HG03442 (cell line): ENCODE results near the gene NUDT3.
"Not testable (repeated sequence)": the region's sequence is repeated elsewhere in the genome, so short reads cannot be mapped to it uniquely, and the experiment has no call there.

Experiments
- ATAC-seq: cut with Tn5 transposase; IDR thresholded peaks from one replicate; pipeline ENCODE4 v1.9.1; 2021; ENCODE audit warnings: mild to moderate bottlenecking, moderate library complexity; ENCODE audit not compliant: unreplicated experiment

The NUDT3 gene

DNA sequence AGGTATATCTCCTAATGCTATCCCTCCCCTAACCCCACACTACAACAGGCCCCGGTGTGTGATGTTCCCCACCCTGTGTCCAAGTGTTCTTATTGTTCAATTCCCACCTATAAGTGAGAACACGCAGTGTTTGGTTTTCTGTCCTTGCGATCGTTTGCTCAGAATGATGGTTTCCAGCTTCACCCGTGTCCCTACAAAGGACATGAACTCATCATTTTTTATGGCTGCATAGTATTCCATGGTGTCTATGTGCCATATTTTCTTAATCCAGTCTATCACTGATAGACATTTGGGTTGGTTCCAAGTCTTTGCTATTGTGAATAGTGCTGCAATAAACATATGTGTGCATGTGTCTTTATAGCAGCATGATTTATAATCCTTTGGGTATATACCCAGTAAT lies 20.6 kb downstream of the NUDT3 start:
- not testable (repeated sequence) for ATAC-seq

DNA sequence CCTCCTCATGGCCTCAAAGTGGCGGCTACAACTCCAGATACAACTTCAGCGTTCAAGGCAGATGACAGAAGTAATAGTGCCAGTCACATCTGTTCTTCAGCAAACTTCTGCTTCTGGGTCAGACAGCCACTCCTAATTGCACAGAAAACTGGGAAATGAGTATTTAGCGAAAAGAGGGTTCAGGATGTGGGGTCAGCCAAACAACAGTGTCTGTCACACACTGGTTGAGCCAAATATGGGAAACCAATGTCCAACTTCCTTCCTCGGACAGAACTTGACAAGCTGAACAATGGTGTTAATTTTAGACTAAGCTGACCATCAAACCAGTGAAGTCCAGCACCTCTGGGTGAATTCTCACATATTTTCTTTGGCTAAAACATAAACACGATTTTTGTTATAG lies 22.1 kb downstream of the NUDT3 start:
- no peak for ATAC-seq

GRCh38 chr6:34369385-34369784 lies 23.1 kb downstream of the NUDT3 start:
- ATAC-seq = no peak

- no peak for ATAC-seq
These were observed 25.9 kb downstream of the NUDT3 start for GRCh38 chr6:34366639-34366921.

DNA sequence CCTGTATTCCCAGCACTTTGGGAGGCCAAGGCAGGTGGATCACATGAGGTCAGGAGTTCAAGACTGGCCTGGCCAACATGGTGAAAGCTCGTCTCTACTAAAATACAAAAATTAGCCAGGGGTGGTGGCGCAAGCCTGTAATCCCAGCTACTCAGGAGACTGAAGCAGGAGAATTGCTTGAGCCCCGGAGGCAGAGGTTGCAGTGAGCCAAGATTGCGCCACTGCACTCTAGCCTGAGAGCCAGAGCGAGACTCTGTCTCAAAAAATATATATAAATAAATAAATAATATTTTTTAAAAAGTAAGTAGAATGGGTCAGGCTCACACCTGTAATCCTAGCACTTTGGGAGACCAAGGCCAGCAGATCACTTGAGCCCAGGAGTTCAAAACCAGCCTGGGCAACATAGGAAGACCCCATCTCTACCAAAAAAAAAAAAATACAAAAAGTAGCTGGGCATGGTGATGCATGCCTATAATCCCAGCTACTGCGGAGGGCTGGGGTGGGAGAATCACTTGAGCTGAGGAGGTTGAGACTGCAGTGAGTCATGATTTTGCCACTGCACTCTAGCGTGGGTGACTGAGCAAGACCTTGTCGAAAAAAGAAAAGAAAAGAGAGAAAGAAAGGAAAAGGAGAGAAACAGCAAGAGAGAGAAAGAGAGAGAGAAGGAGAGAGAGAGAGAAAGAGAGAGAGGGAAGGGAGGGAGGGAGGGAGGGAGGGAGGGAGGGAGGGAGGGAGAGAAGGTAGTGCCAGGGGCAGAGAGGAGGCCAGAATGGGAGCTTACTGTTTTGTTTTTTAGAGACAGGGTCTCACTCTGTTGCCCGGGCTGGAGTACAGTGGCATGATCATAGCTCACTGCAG lies 26.5 kb downstream of the NUDT3 start:
- ATAC-seq = not testable (repeated sequence)

GRCh38 chr6:34363681-34364075 lies 28.8 kb downstream of the NUDT3 start:
- not testable (repeated sequence) for ATAC-seq

DNA sequence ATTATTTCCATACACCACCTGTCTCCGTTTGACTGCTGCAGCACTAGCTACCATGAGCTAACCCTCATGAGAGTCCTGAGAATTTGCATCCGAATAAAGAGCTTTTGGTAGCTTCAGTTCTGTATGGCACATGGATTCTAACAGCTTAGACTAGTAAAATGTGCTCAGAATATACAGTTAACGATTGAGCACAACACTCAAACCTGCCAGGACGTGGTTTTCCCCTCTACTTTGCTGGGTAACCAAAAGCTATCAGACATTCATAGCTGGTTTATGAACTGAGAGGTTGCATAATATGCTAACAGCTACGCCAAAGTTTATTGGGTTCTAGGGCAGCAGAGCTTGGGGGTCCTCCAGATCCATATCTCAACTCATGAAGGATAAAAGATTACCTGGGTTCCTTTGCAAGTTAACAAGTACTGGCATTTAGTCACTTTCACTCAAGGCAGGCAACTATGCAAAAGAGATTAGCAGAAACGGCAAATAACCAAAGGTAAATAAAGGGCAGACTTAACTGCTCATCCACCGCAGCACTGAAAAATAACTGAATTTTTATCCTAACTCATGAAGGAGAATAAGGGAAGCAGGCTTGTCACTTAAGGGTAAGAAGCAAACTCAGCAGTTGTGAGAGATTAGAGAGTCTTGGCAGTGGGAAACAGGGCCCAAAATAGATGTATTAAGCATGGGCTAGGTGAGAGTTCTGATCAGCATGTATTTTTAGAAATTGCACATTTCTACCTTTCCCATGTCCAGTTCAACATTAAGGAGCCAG lies 29.4 kb downstream of the NUDT3 start:
- ATAC-seq = no peak

DNA sequence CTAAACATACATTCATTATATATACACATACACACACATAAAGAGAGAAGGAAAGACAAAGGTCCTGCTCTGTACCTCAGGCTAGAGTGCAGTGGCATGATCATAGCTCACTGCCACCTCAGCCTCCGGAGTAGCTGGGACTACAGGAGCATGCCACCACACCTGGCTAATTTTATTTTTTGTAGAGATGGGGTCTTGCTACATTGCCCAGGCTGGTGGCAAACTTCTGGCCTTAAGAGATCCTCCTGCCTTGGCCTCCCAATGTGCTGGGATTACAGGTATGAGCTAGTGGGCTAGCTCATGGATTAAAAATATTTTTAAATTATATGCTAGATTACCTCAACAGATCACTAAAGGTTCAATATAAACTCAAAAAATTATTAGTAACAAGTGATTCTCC lies 30.3 kb downstream of the NUDT3 start:
- no peak for ATAC-seq

DNA sequence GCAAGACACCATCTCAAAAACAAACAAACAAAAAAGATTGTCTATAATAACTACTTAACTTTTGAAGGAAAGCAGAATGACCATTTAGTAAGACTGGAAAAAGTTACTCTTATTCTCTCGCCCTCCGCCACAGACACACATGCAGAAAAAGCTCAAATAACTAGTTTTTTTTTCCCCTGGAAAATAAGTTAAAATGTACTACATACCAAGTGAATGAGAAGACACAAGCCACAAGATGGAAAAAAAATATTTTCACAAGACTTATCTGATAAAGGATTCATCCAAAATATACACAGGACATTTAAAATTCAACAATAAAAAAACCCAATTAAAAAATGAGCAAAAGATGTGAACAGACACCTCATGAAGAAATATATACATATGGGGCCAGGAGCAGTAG lies 31.9 kb downstream of the NUDT3 start:
- ATAC-seq = no peak

DNA sequence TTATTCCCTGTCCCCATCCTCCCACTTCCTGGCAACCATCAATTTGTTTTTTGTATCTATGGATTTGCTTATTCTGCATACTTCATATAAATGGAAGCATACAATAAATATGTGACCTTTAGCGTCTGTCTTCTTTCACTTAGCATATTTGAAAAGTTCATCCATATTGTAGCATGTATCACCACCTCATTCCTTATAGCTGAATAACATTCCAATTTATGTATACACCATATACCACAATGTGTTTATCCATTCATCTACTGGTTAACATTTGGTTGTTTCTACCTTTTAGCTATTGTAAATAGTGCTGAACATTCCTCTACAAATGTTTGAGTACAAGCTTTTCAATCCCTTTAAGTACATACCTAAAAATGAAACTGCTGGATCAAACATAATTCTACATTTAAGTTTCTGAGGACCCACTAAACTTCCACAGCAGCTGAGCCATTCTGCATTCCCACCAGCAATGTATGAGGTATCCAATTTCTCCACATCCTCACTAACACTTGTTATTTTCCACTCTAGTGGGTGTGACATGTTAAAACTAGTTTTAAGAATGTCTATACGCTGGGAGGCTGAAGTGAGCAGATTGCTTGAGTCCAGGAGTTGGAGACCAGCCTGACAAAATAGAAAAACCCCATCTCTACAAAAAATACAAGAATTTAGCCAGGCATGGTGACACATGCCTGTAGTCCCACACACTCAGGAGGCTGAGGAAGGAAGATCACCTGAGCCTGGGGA lies 32.9 kb downstream of the NUDT3 start:
- ATAC-seq = no peak

GRCh38 chr6:34358389-34358905 lies 34.0 kb downstream of the NUDT3 start:
- no peak for ATAC-seq

- ATAC-seq = no peak
These were observed 34.5 kb downstream of the NUDT3 start for GRCh38 chr6:34357937-34358336.

GRCh38 chr6:34355889-34356288 lies 36.6 kb downstream of the NUDT3 start:
- no peak for ATAC-seq

DNA sequence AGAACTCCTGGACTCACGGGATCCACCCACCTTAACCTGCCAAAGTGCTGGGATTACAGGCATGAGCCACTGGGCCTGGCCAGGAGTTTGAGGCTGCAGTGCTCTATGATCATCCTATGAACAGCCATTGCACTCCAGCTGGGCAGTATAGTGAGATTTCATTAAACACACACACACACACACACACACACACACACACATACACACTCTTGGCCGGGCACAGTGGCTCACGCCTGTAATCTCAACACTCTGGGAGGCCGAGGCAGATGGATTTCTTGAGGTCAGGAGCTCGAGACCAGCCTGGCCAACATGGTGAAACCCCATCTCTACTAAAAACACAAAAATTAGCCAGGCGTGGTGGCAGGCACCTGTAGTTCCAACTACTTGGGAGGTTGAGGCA lies 38.2 kb downstream of the NUDT3 start:
- not testable (repeated sequence) for ATAC-seq

DNA sequence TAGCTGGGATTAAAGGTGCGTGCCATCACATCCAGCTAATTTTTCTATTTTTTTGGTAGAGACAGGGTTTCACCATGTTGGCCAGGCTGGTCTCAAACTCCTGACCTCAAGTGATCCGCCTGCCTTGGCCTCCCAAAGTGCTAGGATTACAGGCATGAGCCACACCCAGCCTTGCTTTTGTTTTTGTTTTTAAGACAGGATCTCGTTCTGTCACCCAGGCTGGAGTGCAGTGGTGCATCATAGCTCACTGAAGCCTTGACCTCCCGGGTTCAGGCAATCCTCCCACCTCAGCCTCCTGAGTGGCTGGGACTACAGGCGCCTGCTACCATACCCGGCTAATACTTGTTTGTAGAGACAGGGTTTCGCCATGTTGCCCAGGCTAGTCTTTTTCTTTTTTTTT lies 38.9 kb downstream of the NUDT3 start:
- ATAC-seq = not testable (repeated sequence)

GRCh38 chr6:34352305-34352937 lies 40.0 kb downstream of the NUDT3 start:
- no peak for ATAC-seq

DNA sequence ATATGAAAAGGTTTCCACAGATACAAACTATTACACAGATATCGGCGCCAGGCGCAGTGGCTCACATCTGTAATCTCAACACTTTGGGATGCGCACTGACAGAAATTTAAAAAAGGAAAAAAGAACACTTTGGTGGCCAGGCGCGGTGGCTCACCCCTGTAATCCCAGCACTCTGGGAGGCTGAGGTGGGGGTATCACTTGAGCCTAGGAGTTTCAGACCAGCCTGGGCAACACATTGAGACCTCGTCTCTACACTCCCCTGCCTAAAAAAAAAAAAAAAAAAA lies 41.6 kb downstream of the NUDT3 start:
- no peak for ATAC-seq

DNA sequence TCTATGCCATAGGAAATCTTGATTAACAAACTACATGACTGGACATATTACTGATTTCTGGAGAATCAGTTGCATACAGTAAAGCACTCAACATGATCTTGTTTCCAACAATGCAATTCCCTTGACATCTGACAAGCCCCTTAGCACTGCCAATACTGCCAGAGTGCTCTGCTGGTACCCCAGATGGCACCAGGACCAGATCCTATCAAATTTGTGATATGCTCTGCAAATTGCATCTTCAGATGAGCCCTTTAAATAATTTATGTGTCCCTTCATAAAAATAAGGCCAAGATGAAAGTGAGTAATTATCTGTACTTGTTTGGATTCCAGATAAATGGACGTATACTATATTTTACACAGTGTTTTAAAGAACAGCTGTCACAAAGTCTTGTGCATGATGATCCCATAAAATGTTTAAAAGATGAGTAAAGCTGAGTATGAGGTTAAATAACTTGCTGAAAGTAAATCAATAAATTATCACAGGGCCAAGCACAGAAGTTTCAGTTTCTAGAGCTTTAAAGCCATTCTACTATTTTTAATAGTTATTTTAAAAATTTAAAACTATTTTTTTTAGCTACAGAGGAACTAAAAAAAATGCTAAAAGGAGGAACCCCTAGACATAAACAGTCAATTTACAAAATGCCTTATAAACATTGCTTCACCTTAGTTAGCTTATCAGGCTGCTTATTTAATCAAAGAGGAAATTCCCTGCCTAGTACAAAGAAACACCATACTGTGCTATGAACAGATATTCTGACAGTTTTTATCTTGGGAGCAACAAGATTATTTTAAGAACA lies 42.1 kb downstream of the NUDT3 start:
- ATAC-seq = no peak

- no peak for ATAC-seq
These were observed 43.3 kb downstream of the NUDT3 start for GRCh38 chr6:34349211-34349610.

DNA sequence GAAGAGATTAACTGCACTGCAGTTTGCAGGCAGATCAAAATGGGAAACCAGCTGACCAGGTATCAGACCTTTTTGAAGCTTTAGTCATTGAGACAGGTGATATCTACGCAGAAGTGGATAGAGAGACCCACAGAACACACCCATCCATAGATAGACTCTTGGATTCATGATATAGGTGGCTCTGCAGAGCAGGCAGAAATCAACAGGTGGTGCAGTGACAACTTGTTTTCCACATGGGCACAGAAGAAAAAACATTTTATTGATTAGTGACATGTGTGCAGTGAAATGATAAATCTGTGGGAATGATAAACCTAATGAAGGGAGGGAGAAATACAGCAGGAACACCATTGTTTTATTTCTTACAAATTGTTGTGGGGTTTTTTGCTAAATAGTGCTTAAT lies 45.2 kb downstream of the NUDT3 start:
- no peak for ATAC-seq
